ENCODE data around the gene SMAD6. TPM values are rescaled to one million over a fixed set of nuclear protein-coding genes. Genes with fewer than 3 reads are reported as not detected.
A peak's percentile ranks its signal among the peaks of the same experiment; 100 is the strongest.

SMAD6 gene
- total RNA-seq, 1 experiment from 2014 or later: 6.6 TPM

GRCh38 chr15:66755298-66756068, 53.4 kb downstream of the SMAD6 start:
- Histone ChIP-seq H3K36me3 (ENCODE audit: control insufficient read depth in 1 of 2, insufficient read depth in 2 of 2, low read length in 2 of 2) (0 out of 4 replicates have a peak, but pooled peaks cover 0 to 6% of the 10 kb centered on the region in 2 experiments), H4K20me1 (ENCODE audit: insufficient read depth) (no peaks in the 10 kb centered on the region), H3K4me2 (ENCODE audit: low read length) (no peak overlapping the region), H3K27me3 (ENCODE audit: insufficient read depth, low read length) (no peaks in the 10 kb centered on the region), H3K4me1 (ENCODE audit: control insufficient read depth in 1 of 2, insufficient read depth in 2 of 2, low read length in 2 of 2) (peaks cover 38 to 39% of the 10 kb centered on the region in 2 experiments), H3K9me3 (ENCODE audit: control insufficient read depth in 1 of 2, insufficient read depth in 1 of 2, low read depth in 1 of 2, low read length in 2 of 2) (peaks cover 0 to 17% of the 10 kb centered on the region in 2 experiments; a peak in 2 of 4 replicates), H3K79me2 (ENCODE audit: insufficient read depth, low read length) (no peaks in the 10 kb centered on the region), H3K9ac (ENCODE audit: low read length) (no peak overlapping the region), H2AFZ (ENCODE audit: low read depth, low read length, poor library complexity, severe bottlenecking) (no peak overlapping the region), H3K27ac (ENCODE audit: low read depth, low read length) (no peak overlapping the region), H3K4me3 (replicated peaks in 1 of 2; ENCODE audit: low read depth in 1 of 2, low read length in 2 of 2) (no peak overlapping the region), H3K9me2 (ENCODE audit: insufficient read depth) (no peaks in the 10 kb centered on the region)
- ChIA-PET RAD21 (ENCODE audit: low non-redundant PET in 1 of 2, low total read pairs in 2 of 2, uncharacterized antibody in 2 of 2, unreplicated experiment in 2 of 2) (no interaction called here), CTCF (no interaction called here), POLR2A (no interaction called here)
- ATAC-seq (no peak), DNase-seq (ENCODE audit: low read depth, low spot score) (no peak)
- intact Hi-C loops (cut with micrococcal nuclease): no loop called here
- TF ChIP-seq FOSL1 (IDR thresholded peaks at IDR 0.05; ENCODE audit: low read depth): no peak
- TF ChIP-seq CBX3 (IDR thresholded peaks at IDR 0.05; ENCODE audit: low read depth): peak; percentile 22; the same call in 1 of the 2 replicates
- BruUV-seq (replicated peaks): no TSS peak

GRCh38 chr15:66756295-66756694, 54.3 kb downstream of the SMAD6 start:
- peaks cover 0 to 17% of the 10 kb centered on the region in 2 experiments; a peak in 2 of 4 replicates for H3K9me3 ChIP-seq (ENCODE audit: control insufficient read depth in 1 of 2, insufficient read depth in 1 of 2, low read depth in 1 of 2, low read length in 2 of 2)
- TF ChIP-seq ZBTB33 (IDR thresholded peaks at IDR 0.05; ENCODE audit: extremely low read depth, insufficient replicate concordance, low read length): no peak
- TF ChIP-seq POLR2AphosphoS5 (IDR thresholded peaks at IDR 0.05; ENCODE audit: low read depth, low read length): no peak
- TF ChIP-seq REST (IDR thresholded peaks at IDR 0.05; ENCODE audit: low read depth): no peak
- TF ChIP-seq JUND (IDR thresholded peaks at IDR 0.05): no peak
- TF ChIP-seq POLR2A (IDR thresholded peaks at IDR 0.05; ENCODE audit: borderline replicate concordance, extremely low read depth, insufficient read depth, insufficient read length): no peak
- TF ChIP-seq SIN3A (IDR thresholded peaks at IDR 0.05; ENCODE audit: low read depth): no peak
- TF ChIP-seq CEBPB (IDR thresholded peaks at IDR 0.05; ENCODE audit: low read depth): no peak
- H3K27ac ChIP-seq (ENCODE audit: low read depth, low read length): no peak overlapping the region
- CTCF ChIA-PET: interaction anchor here (0.6 kb wide), 1 partner anchor 17 kb away, joined by 5 read pairs; no protein-coding TSS in a partner anchor
- H3K9ac ChIP-seq (ENCODE audit: low read length): no peak overlapping the region
- H3K4me1 ChIP-seq (ENCODE audit: control insufficient read depth in 1 of 2, insufficient read depth in 2 of 2, low read length in 2 of 2): peaks cover 38 to 39% of the 10 kb centered on the region in 2 experiments
- DNase-seq (ENCODE audit: low read depth, low spot score): no peak
- no peaks in the 10 kb centered on the region for H4K20me1 ChIP-seq (ENCODE audit: insufficient read depth)
- H3K36me3 ChIP-seq (ENCODE audit: control insufficient read depth in 1 of 2, insufficient read depth in 2 of 2, low read length in 2 of 2): 0 out of 4 replicates have a peak, but pooled peaks cover 0 to 6% of the 10 kb centered on the region in 2 experiments
- no TSS peak for BruUV-seq (replicated peaks)
- RAD21 ChIA-PET (ENCODE audit: low non-redundant PET in 1 of 2, low total read pairs in 2 of 2, uncharacterized antibody in 2 of 2, unreplicated experiment in 2 of 2): no interaction called here
- no peaks in the 10 kb centered on the region for H3K9me2 ChIP-seq (ENCODE audit: insufficient read depth)
- no peak overlapping the region for H2AFZ ChIP-seq (ENCODE audit: low read depth, low read length, poor library complexity, severe bottlenecking)
- no peak overlapping the region for H3K4me3 ChIP-seq (replicated peaks in 1 of 2; ENCODE audit: low read depth in 1 of 2, low read length in 2 of 2)
- H3K4me2 ChIP-seq (ENCODE audit: low read length): no peak overlapping the region
- no peak for ATAC-seq
- intact Hi-C loops (cut with micrococcal nuclease): no loop called here
- no peaks in the 10 kb centered on the region for H3K27me3 ChIP-seq (ENCODE audit: insufficient read depth, low read length)
- POLR2A ChIA-PET: no interaction called here
- H3K79me2 ChIP-seq (ENCODE audit: insufficient read depth, low read length): no peaks in the 10 kb centered on the region

All from HCT116 (cell line).